WTC11 (cell line): ENCODE data around the gene TAF8.

Experiments
- CREM ChIP-seq: sonication (generic); formaldehyde crosslinking; IDR thresholded peaks from 2 replicates; pipeline ENCODE4 v1.8.1; 2022; ENCODE audit warnings: mild to moderate bottlenecking, missing genetic modification reagents, moderate library complexity
- ESRRA ChIP-seq: sonication (generic); formaldehyde crosslinking; IDR thresholded peaks from 2 replicates; pipeline ENCODE4 v1.8.1; 2022; ENCODE audit warnings: mild to moderate bottlenecking, missing genetic modification reagents, borderline replicate concordance
- FOXJ3 ChIP-seq: sonication (generic); formaldehyde crosslinking; IDR thresholded peaks from 2 replicates; pipeline ENCODE4 v1.9.0; 2021; ENCODE audit warnings: missing genetic modification reagents, mild to moderate bottlenecking, borderline replicate concordance
- GABPB1 ChIP-seq: sonication (generic); formaldehyde crosslinking; IDR thresholded peaks from 2 replicates; pipeline ENCODE4 v1.8.1; 2023; ENCODE audit warnings: mild to moderate bottlenecking, missing genetic modification reagents
- JUN ChIP-seq: sonication (generic); formaldehyde crosslinking; IDR thresholded peaks from 2 replicates; pipeline ENCODE4 v1.8.0; 2023; ENCODE audit warnings: mild to moderate bottlenecking, missing genetic modification reagents
- MXD4 ChIP-seq: fragments of 250-450 bp; sonication (Bioruptor Pico); IDR thresholded peaks from 2 replicates; pipeline ENCODE4 v1.8.0; 2021; ENCODE audit warnings: mild to moderate bottlenecking, moderate library complexity, borderline replicate concordance
- RELA ChIP-seq: sonication (generic); formaldehyde crosslinking; IDR thresholded peaks from 2 replicates; pipeline ENCODE4 v1.8.1; 2022; ENCODE audit warnings: missing genetic modification reagents, mild to moderate bottlenecking, borderline replicate concordance
- TEAD1 ChIP-seq: sonication (generic); formaldehyde crosslinking; IDR thresholded peaks from 2 replicates; pipeline ENCODE4 v1.8.0; 2022; ENCODE audit warnings: mild to moderate bottlenecking, missing genetic modification reagents
- ZNF416 ChIP-seq: fragments of 250-450 bp; sonication (Bioruptor Pico); IDR thresholded peaks from 2 replicates; pipeline ENCODE4 v1.9.0; 2021; ENCODE audit warnings: mild to moderate bottlenecking, inconsistent platforms
- TF ChIP-seq, protein P1 (sequence below): fragments of 200-600 bp; IDR thresholded peaks from 2 replicates; pipeline ENCODE4 v1.8.0; 2022; ENCODE audit warnings: antibody characterized with exemption
- TF ChIP-seq, protein P2 (sequence below): fragments of 250-450 bp; sonication (Bioruptor Pico); IDR thresholded peaks from 2 replicates; pipeline ENCODE4 v1.8.0; 2021; ENCODE audit warnings: mild to moderate bottlenecking
- TF ChIP-seq, protein P3 (sequence below): sonication (generic); formaldehyde crosslinking; IDR thresholded peaks from 2 replicates; pipeline ENCODE4 v1.8.0; 2022; ENCODE audit warnings: mild to moderate bottlenecking, missing genetic modification reagents
- TF ChIP-seq, protein P4 (sequence below): sonication (generic); formaldehyde crosslinking; IDR thresholded peaks from 2 replicates; pipeline ENCODE4 v1.8.0; 2022; ENCODE audit warnings: mild to moderate bottlenecking, missing genetic modification reagents
- TF ChIP-seq, protein P5 (sequence below): sonication (generic); formaldehyde crosslinking; conservative IDR thresholded peaks from 2 replicates; pipeline ENCODE4 v1.8.1; 2022; ENCODE audit warnings: mild to moderate bottlenecking, missing genetic modification reagents

DNA sequence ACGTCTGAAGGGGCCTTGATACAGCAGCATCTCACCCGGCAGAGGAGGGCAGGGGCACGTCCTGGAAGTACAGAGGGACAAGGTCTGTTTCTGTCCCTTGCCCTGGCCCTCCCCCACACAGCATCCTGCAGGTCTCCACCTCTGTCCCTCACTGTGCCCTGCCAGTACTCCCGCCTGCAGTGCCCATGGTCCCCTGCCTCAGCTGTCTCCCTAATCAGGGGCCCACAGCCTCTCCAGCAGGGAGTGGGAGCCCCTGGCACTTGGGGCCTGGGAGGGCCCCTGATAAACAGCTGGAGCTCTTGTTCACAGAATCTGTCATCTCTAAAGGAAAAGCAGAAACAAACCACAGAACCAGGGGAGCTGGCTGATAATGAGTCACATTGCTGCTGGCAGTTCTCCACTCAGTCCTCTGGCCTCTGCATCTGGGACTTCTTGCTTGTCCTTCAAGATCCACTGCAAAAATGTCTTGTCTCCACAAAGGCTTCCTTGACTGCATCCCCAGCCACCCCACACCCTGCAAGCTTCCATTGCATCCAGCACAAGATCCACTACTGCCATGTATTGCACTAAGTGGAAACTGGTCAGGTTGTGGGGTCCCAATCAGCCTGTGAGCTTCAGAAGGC lies 33.2 kb upstream of the TAF8 start:
- TF ChIP-seq, protein P1, sequence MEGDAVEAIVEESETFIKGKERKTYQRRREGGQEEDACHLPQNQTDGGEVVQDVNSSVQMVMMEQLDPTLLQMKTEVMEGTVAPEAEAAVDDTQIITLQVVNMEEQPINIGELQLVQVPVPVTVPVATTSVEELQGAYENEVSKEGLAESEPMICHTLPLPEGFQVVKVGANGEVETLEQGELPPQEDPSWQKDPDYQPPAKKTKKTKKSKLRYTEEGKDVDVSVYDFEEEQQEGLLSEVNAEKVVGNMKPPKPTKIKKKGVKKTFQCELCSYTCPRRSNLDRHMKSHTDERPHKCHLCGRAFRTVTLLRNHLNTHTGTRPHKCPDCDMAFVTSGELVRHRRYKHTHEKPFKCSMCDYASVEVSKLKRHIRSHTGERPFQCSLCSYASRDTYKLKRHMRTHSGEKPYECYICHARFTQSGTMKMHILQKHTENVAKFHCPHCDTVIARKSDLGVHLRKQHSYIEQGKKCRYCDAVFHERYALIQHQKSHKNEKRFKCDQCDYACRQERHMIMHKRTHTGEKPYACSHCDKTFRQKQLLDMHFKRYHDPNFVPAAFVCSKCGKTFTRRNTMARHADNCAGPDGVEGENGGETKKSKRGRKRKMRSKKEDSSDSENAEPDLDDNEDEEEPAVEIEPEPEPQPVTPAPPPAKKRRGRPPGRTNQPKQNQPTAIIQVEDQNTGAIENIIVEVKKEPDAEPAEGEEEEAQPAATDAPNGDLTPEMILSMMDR, result no peak
- TF ChIP-seq, protein P2, sequence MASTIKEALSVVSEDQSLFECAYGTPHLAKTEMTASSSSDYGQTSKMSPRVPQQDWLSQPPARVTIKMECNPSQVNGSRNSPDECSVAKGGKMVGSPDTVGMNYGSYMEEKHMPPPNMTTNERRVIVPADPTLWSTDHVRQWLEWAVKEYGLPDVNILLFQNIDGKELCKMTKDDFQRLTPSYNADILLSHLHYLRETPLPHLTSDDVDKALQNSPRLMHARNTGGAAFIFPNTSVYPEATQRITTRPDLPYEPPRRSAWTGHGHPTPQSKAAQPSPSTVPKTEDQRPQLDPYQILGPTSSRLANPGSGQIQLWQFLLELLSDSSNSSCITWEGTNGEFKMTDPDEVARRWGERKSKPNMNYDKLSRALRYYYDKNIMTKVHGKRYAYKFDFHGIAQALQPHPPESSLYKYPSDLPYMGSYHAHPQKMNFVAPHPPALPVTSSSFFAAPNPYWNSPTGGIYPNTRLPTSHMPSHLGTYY (CRISPR knock-in tag), result no peak
- TF ChIP-seq ESRRA (CRISPR knock-in tag) (no peak), RELA (CRISPR knock-in tag) (no peak), GABPB1 (no peak), MXD4 (CRISPR knock-in tag) (no peak), TEAD1 (CRISPR knock-in tag) (no peak), CREM (no peak), ZNF416 (CRISPR knock-in tag) (no peak), FOXJ3 (CRISPR knock-in tag) (no peak), JUN (CRISPR knock-in tag) (no peak)
- TF ChIP-seq, protein P3, sequence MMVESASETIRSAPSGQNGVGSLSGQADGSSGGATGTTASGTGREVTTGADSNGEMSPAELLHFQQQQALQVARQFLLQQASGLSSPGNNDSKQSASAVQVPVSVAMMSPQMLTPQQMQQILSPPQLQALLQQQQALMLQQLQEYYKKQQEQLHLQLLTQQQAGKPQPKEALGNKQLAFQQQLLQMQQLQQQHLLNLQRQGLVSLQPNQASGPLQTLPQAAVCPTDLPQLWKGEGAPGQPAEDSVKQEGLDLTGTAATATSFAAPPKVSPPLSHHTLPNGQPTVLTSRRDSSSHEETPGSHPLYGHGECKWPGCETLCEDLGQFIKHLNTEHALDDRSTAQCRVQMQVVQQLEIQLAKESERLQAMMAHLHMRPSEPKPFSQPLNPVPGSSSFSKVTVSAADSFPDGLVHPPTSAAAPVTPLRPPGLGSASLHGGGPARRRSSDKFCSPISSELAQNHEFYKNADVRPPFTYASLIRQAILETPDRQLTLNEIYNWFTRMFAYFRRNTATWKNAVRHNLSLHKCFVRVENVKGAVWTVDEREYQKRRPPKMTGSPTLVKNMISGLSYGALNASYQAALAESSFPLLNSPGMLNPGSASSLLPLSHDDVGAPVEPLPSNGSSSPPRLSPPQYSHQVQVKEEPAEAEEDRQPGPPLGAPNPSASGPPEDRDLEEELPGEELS (CRISPR knock-in tag), result no peak
- TF ChIP-seq, protein P4, sequence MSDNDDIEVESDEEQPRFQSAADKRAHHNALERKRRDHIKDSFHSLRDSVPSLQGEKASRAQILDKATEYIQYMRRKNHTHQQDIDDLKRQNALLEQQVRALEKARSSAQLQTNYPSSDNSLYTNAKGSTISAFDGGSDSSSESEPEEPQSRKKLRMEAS (CRISPR knock-in tag), result no peak
- TF ChIP-seq, protein P5, sequence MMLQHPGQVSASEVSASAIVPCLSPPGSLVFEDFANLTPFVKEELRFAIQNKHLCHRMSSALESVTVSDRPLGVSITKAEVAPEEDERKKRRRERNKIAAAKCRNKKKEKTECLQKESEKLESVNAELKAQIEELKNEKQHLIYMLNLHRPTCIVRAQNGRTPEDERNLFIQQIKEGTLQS (CRISPR knock-in tag), result no peak
